ENCODE data around the gene CCDC85B.

Gene CCDC85B

DNA sequence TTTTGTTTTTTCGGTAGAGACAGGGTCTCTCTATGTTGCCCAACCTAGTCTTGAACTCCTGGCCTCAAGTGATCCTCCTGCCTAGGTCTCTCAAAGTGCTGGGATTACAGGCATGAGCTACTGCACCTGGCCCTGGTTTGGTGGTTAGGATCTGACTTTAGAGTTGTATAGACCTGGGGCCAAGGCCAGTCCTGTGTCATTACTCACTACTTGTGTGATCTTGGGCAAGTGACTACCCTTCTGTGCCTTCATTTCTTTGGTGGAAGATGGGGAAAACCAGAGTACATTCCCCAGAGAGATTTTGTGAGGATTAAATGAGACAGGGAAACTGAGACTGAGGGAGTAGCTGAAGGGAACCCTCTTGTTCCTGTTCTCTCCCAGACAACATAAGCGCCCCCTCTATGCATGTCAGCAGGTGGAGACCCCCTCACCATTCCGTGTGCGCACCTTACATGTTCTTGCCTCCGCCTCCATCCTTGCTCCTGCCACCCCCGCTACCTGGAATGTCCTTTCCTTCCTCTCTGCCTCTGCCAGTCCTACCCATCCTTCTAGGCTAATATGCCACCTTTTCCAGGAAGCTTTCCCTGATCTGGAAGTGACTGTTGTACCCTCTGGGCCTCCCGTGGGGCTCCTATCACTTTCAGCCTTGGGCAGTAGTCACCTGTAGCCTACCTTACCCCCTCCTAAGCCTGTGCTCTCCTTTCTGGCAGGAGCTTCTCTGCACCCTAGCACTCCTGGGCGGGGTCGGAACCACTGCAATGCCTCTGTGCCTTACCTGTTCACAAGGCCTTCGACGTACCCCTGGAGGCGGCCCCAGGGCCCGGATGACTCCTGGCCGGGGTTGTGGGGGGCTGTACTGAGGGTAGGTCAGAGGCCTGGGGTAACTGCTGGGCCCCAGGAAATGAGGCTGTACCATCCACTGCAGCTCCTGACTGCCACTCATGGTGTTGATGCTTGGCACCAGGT lies 5.8 kb downstream of the CCDC85B start:
- TF ChIP-seq GATA3 (IDR thresholded peaks at IDR 0.05; ENCODE audit: low read depth, low read length) (no peak), GATA2 (IDR thresholded peaks at IDR 0.05; ENCODE audit: low read depth, low read length) (no peak)

GRCh38 chr11:65897020-65897471 lies 6.6 kb downstream of the CCDC85B start:
- TF ChIP-seq GATA2 (IDR thresholded peaks at IDR 0.05; ENCODE audit: low read depth, low read length), result no peak
- TF ChIP-seq GATA3 (IDR thresholded peaks at IDR 0.05; ENCODE audit: low read depth, low read length), result no peak

DNA sequence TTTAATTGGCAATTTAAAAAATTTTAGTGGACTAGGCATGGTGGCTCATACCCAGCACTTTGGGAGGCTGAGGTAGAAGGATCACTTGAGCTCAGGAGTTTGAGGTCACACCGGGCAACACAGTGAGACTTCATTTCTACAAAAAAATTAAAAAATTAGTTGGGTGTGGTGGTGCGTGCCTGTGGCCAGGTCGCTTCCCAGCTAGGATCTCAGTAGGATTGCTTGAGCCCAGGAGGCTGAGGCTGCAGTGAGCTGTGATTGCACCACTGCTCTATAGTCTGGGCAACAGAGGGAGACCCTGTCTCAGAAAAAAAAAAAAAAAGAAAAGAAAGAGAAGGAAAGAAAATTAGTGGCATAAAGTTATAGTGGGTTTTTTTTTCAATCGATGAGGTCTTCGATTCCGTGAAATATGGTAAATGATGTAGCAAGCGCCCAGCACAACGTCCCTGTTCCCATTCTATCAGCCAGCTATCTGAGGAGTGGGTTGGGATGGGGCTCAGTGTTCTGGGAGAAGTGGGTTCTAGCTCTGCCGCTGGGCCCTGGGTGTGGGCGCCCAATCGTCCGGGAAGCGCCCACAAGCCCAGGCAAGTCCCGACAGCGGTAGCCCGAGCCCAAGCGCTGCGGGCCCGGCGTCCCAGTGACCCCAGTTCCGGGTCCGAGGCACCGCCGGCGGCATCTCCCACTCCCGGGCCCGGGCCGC lies 8.3 kb downstream of the CCDC85B start:
- TF ChIP-seq GATA2 (IDR thresholded peaks at IDR 0.05; ENCODE audit: low read depth, low read length) (no peak), GATA3 (IDR thresholded peaks at IDR 0.05; ENCODE audit: low read depth, low read length) (no peak)

DNA sequence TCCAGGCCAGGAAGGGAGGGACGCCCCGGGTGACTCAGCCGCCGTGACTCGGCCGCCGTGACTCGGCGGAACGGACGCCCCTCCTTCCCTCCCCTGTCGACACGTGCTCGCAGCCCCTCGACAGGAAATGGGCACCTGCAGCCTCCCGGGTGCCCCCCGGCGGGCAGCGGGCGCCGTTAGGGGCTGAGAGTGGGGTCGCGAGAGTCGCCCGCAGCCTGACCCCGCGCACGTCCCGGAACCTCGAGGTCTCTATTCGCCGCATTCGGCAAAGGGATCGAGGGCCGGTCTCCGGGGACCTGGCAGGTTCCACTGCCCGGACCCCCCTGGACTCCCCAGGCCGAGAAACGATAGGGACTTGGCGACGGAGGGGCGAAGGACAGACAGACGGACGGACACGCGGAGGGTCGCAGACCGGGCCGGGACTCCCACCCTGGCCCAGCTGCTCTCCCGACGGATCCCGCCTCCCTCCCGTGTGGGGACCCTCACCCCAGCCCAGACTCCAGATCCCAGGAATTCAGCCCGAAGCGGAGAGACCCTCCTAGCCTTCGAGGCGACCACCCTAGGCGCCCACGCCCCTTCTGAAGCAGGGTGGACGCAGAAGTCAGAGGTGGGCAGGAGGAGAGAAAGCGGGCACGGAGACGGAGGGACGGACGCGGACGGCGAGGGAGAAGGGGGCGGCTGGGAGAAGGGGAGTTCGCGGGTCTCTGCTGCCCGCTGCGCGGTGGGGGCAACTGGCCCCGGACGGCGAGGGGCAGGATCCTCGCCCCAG lies 9.1 kb downstream of the CCDC85B start:
- TF ChIP-seq GATA2 (IDR thresholded peaks at IDR 0.05; ENCODE audit: low read depth, low read length), result no peak

DNA sequence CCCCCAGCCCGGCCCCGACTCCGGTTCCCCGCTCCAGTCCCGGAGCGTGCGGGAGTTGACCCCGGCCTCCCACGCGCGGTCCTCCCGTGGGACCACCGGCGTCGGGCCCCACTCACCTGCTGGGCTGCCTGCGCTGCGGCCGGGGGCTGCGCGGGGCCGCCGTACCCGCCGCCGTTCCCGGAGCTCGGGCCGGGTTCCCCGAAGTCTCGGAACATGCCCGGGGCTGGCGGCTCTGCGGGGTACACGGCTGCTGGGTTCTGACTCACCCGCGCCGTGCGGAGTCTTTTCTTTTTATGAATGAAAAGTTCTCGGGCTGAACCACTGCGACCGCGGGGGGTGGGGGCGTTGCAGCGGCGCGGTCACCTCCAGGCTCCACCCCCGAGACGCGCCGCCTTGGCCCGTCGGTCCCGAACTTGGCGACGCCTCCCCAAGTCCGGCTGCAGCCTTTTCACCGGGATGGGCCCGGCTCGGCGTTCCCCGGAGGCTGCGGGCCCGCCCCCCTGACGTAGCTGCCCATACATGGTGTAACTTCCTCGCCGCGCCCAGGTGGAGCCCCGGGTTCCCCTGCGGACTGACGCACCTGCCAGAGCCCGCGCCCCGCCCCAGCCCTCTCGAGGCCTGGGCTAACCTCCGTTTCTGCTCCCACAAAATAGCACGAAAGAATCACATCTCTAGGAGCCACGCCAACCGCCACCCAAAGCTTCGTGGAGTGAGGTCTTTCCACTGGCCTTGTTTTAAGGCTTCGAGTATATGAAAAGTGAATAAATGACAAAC lies 9.8 kb downstream of the CCDC85B start, which contains the start of gene FOSL1:
Gene FOSL1, minus strand, starts transcription at position 264 of the 774 bp plus-strand sequence. Its CDS starts 49 bp downstream, at position 215.
- TF ChIP-seq GATA3 (IDR thresholded peaks at IDR 0.05; ENCODE audit: low read depth, low read length), result no peak
- TF ChIP-seq GATA2 (IDR thresholded peaks at IDR 0.05; ENCODE audit: low read depth, low read length), result no peak

DNA sequence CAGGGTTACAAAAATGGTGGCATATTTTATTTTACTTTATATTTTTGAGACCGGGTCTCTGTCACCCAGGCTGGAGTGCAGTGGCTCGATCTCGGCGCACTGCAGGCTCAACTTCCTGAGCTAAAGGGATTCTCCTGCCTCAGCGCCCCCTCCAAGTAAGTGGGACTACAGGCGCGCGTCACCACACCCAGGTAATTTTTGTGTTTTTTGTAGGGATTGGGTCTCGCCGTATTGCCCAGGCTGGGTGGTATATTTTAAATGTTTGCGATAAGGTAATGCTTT lies 10.4 kb downstream of the CCDC85B start:
- TF ChIP-seq GATA2 (IDR thresholded peaks at IDR 0.05; ENCODE audit: low read depth, low read length) (no peak), GATA3 (IDR thresholded peaks at IDR 0.05; ENCODE audit: low read depth, low read length) (no peak)

GRCh38 chr11:65903068-65903481 lies 12.6 kb downstream of the CCDC85B start:
- no peak for TF ChIP-seq GATA3 (IDR thresholded peaks at IDR 0.05; ENCODE audit: low read depth, low read length)
- no peak for TF ChIP-seq GATA2 (IDR thresholded peaks at IDR 0.05; ENCODE audit: low read depth, low read length)

GRCh38 chr11:65903715-65904114 lies 13.2 kb downstream of the CCDC85B start:
- TF ChIP-seq GATA2 (IDR thresholded peaks at IDR 0.05; ENCODE audit: low read depth, low read length), result no peak
- no peak for TF ChIP-seq GATA3 (IDR thresholded peaks at IDR 0.05; ENCODE audit: low read depth, low read length)

- TF ChIP-seq GATA3 (IDR thresholded peaks at IDR 0.05; ENCODE audit: low read depth, low read length), result no peak
- no peak for TF ChIP-seq GATA2 (IDR thresholded peaks at IDR 0.05; ENCODE audit: low read depth, low read length)
Measured at GRCh38 chr11:65906602-65907001, 16.1 kb downstream of the CCDC85B start.

GRCh38 chr11:65907878-65908277 lies 17.4 kb downstream of the CCDC85B start:
- TF ChIP-seq GATA2 (IDR thresholded peaks at IDR 0.05; ENCODE audit: low read depth, low read length) (no peak), GATA3 (IDR thresholded peaks at IDR 0.05; ENCODE audit: low read depth, low read length) (no peak)

DNA sequence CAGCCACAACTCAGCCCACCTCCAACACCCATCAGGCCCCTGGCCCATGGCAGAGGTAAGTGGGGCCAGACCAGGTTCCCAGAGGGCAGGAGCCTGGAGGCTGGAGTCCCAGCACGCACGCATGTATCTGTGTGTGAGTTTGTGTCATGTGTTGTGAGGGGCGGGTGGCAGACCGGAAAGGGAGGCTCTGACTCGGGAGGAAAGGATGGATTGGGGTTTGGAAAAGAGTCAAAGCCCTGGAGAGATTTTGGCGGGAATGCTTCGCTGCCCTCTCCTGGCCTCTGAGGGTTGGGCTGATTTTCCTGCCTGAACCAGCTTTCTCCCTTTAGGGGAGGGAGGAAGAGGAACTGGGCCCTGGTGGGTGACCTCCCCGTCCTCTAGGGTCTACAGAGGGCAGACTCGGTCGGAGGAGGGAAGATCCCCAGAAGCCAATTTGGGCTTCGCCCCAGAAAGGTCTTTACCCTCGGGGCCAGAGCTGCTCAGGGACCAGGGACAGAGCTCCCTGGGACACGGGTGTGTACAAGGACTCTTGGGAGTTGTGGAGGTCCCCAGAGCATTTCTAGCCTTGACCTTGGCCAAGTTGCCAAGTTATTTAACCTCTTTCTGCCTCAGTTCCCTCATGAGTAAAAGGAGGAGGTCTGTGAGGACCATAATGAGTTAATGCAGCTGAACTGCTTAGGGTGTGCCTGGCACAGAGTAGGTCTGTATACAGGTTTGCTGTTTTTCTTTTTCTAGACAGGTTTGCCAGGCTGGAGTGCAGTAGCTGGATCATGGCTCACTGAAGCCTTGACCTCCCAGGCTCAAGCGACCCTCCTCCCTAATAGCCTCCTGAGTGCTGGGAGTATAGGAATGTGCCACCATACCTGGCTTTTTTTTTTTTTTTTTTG lies 21.5 kb downstream of the CCDC85B start:
- TF ChIP-seq GATA2 (IDR thresholded peaks at IDR 0.05; ENCODE audit: low read depth, low read length), result no peak
- TF ChIP-seq GATA3 (IDR thresholded peaks at IDR 0.05; ENCODE audit: low read depth, low read length), result no peak

DNA sequence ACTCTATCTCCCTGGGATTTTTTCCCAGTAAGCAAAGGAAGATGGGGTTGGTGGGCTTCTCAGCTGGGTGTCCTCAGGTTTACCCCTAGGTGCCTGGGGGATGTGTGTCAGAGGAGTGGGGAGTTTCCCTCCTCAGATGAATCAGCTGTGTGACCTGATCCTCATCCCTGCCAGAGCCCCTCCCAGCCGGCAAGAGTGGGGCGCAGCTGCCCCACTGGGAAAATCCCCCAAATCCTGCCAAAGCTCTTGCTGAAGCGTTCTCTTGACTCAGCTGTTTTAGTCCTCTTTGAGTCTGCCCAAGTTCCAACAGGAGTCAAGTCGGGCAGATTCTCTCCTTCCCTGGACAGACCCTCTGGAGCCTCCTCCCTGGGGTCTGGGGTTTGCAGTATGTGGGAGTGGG lies 22.4 kb downstream of the CCDC85B start:
- TF ChIP-seq GATA3 (IDR thresholded peaks at IDR 0.05; ENCODE audit: low read depth, low read length), result no peak
- no peak for TF ChIP-seq GATA2 (IDR thresholded peaks at IDR 0.05; ENCODE audit: low read depth, low read length)

All from SH-SY5Y (cell line).